GM21515 (cell line): ENCODE measurements around the gene KIF4B.
"Not testable (repeated sequence)": the region's sequence is repeated elsewhere in the genome, so short reads cannot be mapped to it uniquely, and the experiment has no call there.

ENCODE experiments used
- ATAC-seq: cut with Tn5 transposase; IDR thresholded peaks from one replicate; pipeline ENCODE4 v1.9.1; 2021; ENCODE audit not compliant: unreplicated experiment

Gene KIF4B

GRCh38 chr5:155004138-155004744 lies 9.3 kb upstream of the KIF4B start:
- ATAC-seq: no peak

GRCh38 chr5:155006265-155006664 lies 7.3 kb upstream of the KIF4B start:
- ATAC-seq: not testable (repeated sequence)

- no peak for ATAC-seq
These were observed 4.9 kb upstream of the KIF4B start for GRCh38 chr5:155008669-155009068.

GRCh38 chr5:155010881-155011280 lies 2.7 kb upstream of the KIF4B start:
- no peak for ATAC-seq

GRCh38 chr5:155015239-155015638 lies 1.7 kb downstream of the KIF4B start:
- ATAC-seq: no peak

GRCh38 chr5:155017610-155018009 lies 4.1 kb downstream of the KIF4B start:
- ATAC-seq: peak; percentile 94

GRCh38 chr5:155019601-155020226 lies 6.2 kb downstream of the KIF4B start:
- ATAC-seq: no peak

- ATAC-seq: no peak
These were observed 8.3 kb downstream of the KIF4B start for GRCh38 chr5:155021842-155022241.

GRCh38 chr5:155023320-155023719 lies 9.8 kb downstream of the KIF4B start:
- ATAC-seq: no peak

- no peak for ATAC-seq
These were observed 10.5 kb downstream of the KIF4B start for GRCh38 chr5:155024015-155024414.

- no peak for ATAC-seq
These were observed 12.3 kb downstream of the KIF4B start for GRCh38 chr5:155025895-155026294.

- ATAC-seq: no peak
These were observed 14.6 kb downstream of the KIF4B start for GRCh38 chr5:155027993-155028629.

GRCh38 chr5:155029240-155029639 lies 15.7 kb downstream of the KIF4B start:
- no peak for ATAC-seq

GRCh38 chr5:155034145-155034744 lies 20.7 kb downstream of the KIF4B start:
- ATAC-seq: not testable (repeated sequence)

GRCh38 chr5:155035087-155035486 lies 21.5 kb downstream of the KIF4B start:
- ATAC-seq: not testable (repeated sequence)

- ATAC-seq: no peak
These were observed 27.6 kb downstream of the KIF4B start for GRCh38 chr5:155040984-155041653.

GRCh38 chr5:155044591-155044990 lies 31.0 kb downstream of the KIF4B start:
- ATAC-seq: no peak

GRCh38 chr5:155046591-155046990 lies 33.0 kb downstream of the KIF4B start:
- no peak for ATAC-seq

GRCh38 chr5:155047818-155048217 lies 34.3 kb downstream of the KIF4B start:
- no peak for ATAC-seq

- ATAC-seq: no peak
These were observed 36.2 kb downstream of the KIF4B start for GRCh38 chr5:155049569-155050383.
